Neural cell (in vitro differentiated cells): ENCODE measurements around the gene EEF1AKMT3. TPM values are rescaled to one million over a fixed set of nuclear protein-coding genes. Genes with fewer than 3 reads are reported as not detected.
A peak's percentile ranks its signal among the peaks of the same experiment; 100 is the strongest.

Experiments used
- H2AFZ ChIP-seq: fragments of 200-600, 300-800 bp; sonication (generic), shearing (Covaris generic); 2 replicates; pipeline ENCODE4 v1.6.0; 2014; ENCODE audit warnings: low read depth, mild to moderate bottlenecking, antibody characterized with exemption, low read length, moderate library complexity
- H3F3A ChIP-seq: fragments of 200-600 bp; shearing (Covaris generic); 2 replicates; pipeline ENCODE4 v1.6.1; 2016; ENCODE audit warnings: mild to moderate bottlenecking, moderate library complexity, mixed read lengths, antibody characterized with exemption, low read length; ENCODE audit not compliant: insufficient read depth, poor library complexity, severe bottlenecking
- H3K27ac ChIP-seq: fragments of 200-600, 300-800 bp; sonication (generic), shearing (Covaris generic); 2 replicates; pipeline ENCODE4 v1.5.1; 2014; ENCODE audit warnings: mild to moderate bottlenecking, low read length, moderate library complexity
- H3K27me3 ChIP-seq: fragments of 300-800, 200-600 bp; sonication (generic), shearing (Covaris generic); 2 replicates; pipeline ENCODE4 v1.6.0; 2014; ENCODE audit warnings: mild to moderate bottlenecking, low read depth, low read length, moderate library complexity; ENCODE audit not compliant: insufficient read depth
- H3K36me3 ChIP-seq: fragments of 300-800, 200-600 bp; sonication (generic), shearing (Covaris generic); 2 replicates; pipeline ENCODE4 v1.5.1; 2014; ENCODE audit warnings: mild to moderate bottlenecking, antibody characterized with exemption, low read length, moderate library complexity; ENCODE audit not compliant: insufficient read depth
- H3K4me2 ChIP-seq: fragments of 300-800, 200-600 bp; sonication (generic), shearing (Covaris generic); 2 replicates; pipeline ENCODE4 v1.6.0; 2014; ENCODE audit warnings: mild to moderate bottlenecking, low read length
- H3K4me3 ChIP-seq: fragments of 300-800, 200-600 bp; sonication (generic), shearing (Covaris generic); 2 replicates; pipeline ENCODE4 v1.5.1; 2014; ENCODE audit warnings: mild to moderate bottlenecking, low read length, moderate library complexity
- H3K79me2 ChIP-seq: fragments of 200-600 bp; shearing (Covaris generic); replicated peaks from 2 replicates; pipeline ENCODE4 v1.6.0; 2014; ENCODE audit warnings: mild to moderate bottlenecking, low read length, moderate library complexity; ENCODE audit not compliant: insufficient read depth
- H3K9ac ChIP-seq: fragments of 300-800, 200-600 bp; sonication (generic), shearing (Covaris generic); 2 replicates; pipeline ENCODE4 v1.6.1; 2016; ENCODE audit warnings: mild to moderate bottlenecking, low read length, mixed read lengths
- H3K9me2 ChIP-seq: fragments of 200-600 bp; shearing (Covaris generic); 2 replicates; pipeline ENCODE4 v1.6.1; 2016; ENCODE audit warnings: mild to moderate bottlenecking, low read length, mixed read lengths; ENCODE audit not compliant: insufficient read depth
- H3K9me3 ChIP-seq: fragments of 200-600, 300-800 bp; sonication (generic), shearing (Covaris generic); 2 replicates; pipeline ENCODE4 v1.6.1; 2016; ENCODE audit warnings: mild to moderate bottlenecking, mixed run types, low read length, moderate library complexity, mixed read lengths
- H4K20me1 ChIP-seq: fragments of 200-600 bp; shearing (Covaris generic); 2 replicates; pipeline ENCODE4 v1.6.1; 2016; ENCODE audit warnings: mild to moderate bottlenecking, mixed run types; ENCODE audit not compliant: insufficient read depth
- CTCF ChIP-seq: fragments of 450-650 bp; IDR thresholded peaks from 2 replicates; pipeline ENCODE4 v1.5.1; 2014; ENCODE audit warnings: antibody characterized with exemption, mild to moderate bottlenecking, moderate library complexity; ENCODE audit not compliant: poor library complexity, severe bottlenecking
- EP300 ChIP-seq: fragments of 450-650 bp; conservative IDR thresholded peaks from 2 replicates; pipeline ENCODE4 v1.6.1; 2014; ENCODE audit warnings: antibody characterized with exemption, mild to moderate bottlenecking, moderate library complexity; ENCODE audit not compliant: poor library complexity, severe bottlenecking
- EZH2 ChIP-seq: fragments of 200-600, 300-800 bp; shearing (Covaris generic), sonication (generic); IDR thresholded peaks from 2 replicates; pipeline ENCODE4 v1.6.1; 2014; ENCODE audit warnings: antibody characterized with exemption, low read length, borderline replicate concordance, mild to moderate bottlenecking; ENCODE audit not compliant: insufficient read depth, poor library complexity, severe bottlenecking
- MXI1 ChIP-seq: fragments of 450-650 bp; conservative IDR thresholded peaks from 2 replicates; pipeline ENCODE4 v1.6.1; 2014; ENCODE audit warnings: antibody characterized with exemption, mild to moderate bottlenecking; ENCODE audit not compliant: poor library complexity, severe bottlenecking
- POLR2AphosphoS5 ChIP-seq: IDR thresholded peaks from 2 replicates; pipeline ENCODE4 v1.6.1; 2012
- RAD21 ChIP-seq: fragments of 450-650 bp; conservative IDR thresholded peaks from 2 replicates; pipeline ENCODE4 v1.6.1; 2014; ENCODE audit warnings: antibody characterized with exemption, mild to moderate bottlenecking, moderate library complexity
- REST ChIP-seq: IDR thresholded peaks from 2 replicates; pipeline ENCODE4 v1.6.1; 2012; ENCODE audit warnings: borderline replicate concordance
- SMC3 ChIP-seq: fragments of 450-650 bp; conservative IDR thresholded peaks from 2 replicates; pipeline ENCODE4 v1.6.1; 2014; ENCODE audit warnings: antibody characterized with exemption, mild to moderate bottlenecking, moderate library complexity; ENCODE audit not compliant: poor library complexity
- TAF1 ChIP-seq: IDR thresholded peaks from 2 replicates; pipeline ENCODE4 v1.6.1; 2012; ENCODE audit warnings: low read depth
- polyA plus RNA-seq: library from polyadenylated mRNA; depleted of rRNA; stranded (reverse); fragments of >200 nt; gene quantifications from 2 replicates; pipeline ENCODE4 v1.2.3, GENCODE V29; 2014

The EEF1AKMT3 gene
- polyA plus RNA-seq, 1 donor from 2014 or later = 1.6 TPM

- Histone ChIP-seq H3K9me3 (no peaks in the 10 kb centered on the region), H3K4me3 (peak overlapping the region; percentile 85), H3K36me3 (no peaks in the 10 kb centered on the region), H3K27ac (peak overlapping the region; percentile 78), H3K4me2 (peak overlapping the region; percentile 76), H4K20me1 (no peaks in the 10 kb centered on the region), H3K9ac (peak overlapping the region; percentile 59), H3K27me3 (no peaks in the 10 kb centered on the region), H2AFZ (peak overlapping the region; percentile 29), H3K9me2 (no peaks in the 10 kb centered on the region), H3F3A (no peaks in the 10 kb centered on the region), H3K79me2 (peaks cover 27% of the 10 kb centered on the region)
- TF ChIP-seq CTCF (no peak), REST (peak; percentile 17), SMC3 (no peak), MXI1 (no peak), EZH2 (no peak), RAD21 (no peak), TAF1 (no peak), POLR2AphosphoS5 (peak; percentile 32), EP300 (no peak)
Measured at GRCh38 chr12:57752668-57753000, 19.8 kb upstream of the EEF1AKMT3 start.

GRCh38 chr12:57753756-57754337, 18.6 kb upstream of the EEF1AKMT3 start:
- peak overlapping the region; percentile 80 for H3K9ac ChIP-seq
- H2AFZ ChIP-seq = peak overlapping the region; percentile 49
- no peaks in the 10 kb centered on the region for H3K9me2 ChIP-seq
- peaks cover 27% of the 10 kb centered on the region for H3K79me2 ChIP-seq
- no peaks in the 10 kb centered on the region for H3K36me3 ChIP-seq
- H3K9me3 ChIP-seq = no peaks in the 10 kb centered on the region
- H3K27ac ChIP-seq = peak overlapping the region; percentile 77
- peak overlapping the region; percentile 89 for H3K4me3 ChIP-seq
- H3F3A ChIP-seq = no peaks in the 10 kb centered on the region
- no peaks in the 10 kb centered on the region for H4K20me1 ChIP-seq
- H3K27me3 ChIP-seq = no peaks in the 10 kb centered on the region
- peak overlapping the region; percentile 91 for H3K4me2 ChIP-seq
- TF ChIP-seq TAF1 (peak; percentile 16), SMC3 (no peak)
